Measurements from ENCODE around the gene DNAAF8.

DNA sequence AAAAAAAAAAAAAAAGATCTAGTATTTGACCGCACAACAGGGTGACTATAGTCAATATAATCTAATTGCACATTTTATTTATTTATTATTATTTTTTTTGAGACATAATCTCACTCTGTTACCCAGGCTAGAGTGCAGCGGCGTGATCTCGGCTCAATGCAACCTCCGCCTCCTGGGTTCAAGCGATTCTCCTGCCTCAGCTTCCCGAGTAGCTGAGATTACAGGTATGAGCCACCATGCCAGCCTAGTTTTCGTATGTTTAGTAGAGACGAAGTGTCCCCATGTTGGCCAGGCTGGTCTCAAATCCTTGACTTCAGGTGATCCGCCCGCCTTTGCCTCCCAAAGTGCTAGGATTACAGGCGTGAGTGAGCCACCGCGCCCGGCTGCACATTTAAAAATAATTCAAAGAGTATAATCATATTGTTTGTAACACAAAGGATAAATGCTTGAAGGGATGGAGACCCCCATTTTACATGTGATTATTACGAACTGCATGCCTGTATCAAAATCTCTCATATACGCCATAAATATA, 1.1 kb upstream of the DNAAF8 start:
- no peak for TF ChIP-seq POLR2AphosphoS5 (IDR thresholded peaks at IDR 0.05; ENCODE audit: low read depth, low read length)
- no peak for TF ChIP-seq TAF1 (IDR thresholded peaks at IDR 0.05; ENCODE audit: borderline replicate concordance, low read depth, low read length)
